ENCODE results near the gene NSUN2. TPM values are rescaled to one million over a fixed set of nuclear protein-coding genes. Genes with fewer than 3 reads are reported as not detected.

The NSUN2 gene
- total RNA-seq, 4 donors from 2014 or later, result 37.7 to 65.8 (median 49.0) TPM

DNA sequence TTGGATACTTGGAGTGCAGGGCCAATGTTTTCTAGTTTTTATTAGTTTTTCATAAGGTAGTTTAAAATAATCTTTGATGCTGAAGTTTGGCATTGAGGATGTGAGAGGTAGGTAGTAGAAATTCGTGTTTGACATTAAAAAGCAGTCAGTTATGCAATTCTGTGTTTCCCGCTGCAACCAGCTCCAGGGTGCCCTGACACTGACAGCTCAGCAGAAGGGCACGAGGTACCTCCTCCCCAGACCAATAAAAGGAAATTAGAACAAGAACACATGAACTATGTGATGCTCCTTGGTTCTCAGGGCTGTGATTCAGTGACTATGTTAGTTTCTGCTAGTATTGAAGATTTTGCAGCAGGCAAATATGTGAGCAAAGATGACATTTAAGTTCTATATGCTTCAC is 40.2 kb downstream of the NSUN2 start:
- Histone ChIP-seq H3K27me3 (no peaks in the 10 kb centered on the region), H3K36me3 (peaks cover 0 to 20% (median 0%) of the 10 kb centered on the region in 3 donors), H3K9me3 (no peaks in the 10 kb centered on the region), H3K27ac (no peak overlapping the region), H3K4me1 (no peaks in the 10 kb centered on the region), H3K4me3 (no peak overlapping the region)
- TF ChIP-seq, protein P1, sequence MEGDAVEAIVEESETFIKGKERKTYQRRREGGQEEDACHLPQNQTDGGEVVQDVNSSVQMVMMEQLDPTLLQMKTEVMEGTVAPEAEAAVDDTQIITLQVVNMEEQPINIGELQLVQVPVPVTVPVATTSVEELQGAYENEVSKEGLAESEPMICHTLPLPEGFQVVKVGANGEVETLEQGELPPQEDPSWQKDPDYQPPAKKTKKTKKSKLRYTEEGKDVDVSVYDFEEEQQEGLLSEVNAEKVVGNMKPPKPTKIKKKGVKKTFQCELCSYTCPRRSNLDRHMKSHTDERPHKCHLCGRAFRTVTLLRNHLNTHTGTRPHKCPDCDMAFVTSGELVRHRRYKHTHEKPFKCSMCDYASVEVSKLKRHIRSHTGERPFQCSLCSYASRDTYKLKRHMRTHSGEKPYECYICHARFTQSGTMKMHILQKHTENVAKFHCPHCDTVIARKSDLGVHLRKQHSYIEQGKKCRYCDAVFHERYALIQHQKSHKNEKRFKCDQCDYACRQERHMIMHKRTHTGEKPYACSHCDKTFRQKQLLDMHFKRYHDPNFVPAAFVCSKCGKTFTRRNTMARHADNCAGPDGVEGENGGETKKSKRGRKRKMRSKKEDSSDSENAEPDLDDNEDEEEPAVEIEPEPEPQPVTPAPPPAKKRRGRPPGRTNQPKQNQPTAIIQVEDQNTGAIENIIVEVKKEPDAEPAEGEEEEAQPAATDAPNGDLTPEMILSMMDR (IDR thresholded peaks at IDR 0.05), result no peak
- no peak for TF ChIP-seq POLR2A (IDR thresholded peaks at IDR 0.05)
- no peak for DNase-seq
- WGBS, 2 donors, result 47 to 51% methylated on average over 3 of the region's 3 CpGs
- intact Hi-C loops (cut with DNase I), result no loop called here

DNA sequence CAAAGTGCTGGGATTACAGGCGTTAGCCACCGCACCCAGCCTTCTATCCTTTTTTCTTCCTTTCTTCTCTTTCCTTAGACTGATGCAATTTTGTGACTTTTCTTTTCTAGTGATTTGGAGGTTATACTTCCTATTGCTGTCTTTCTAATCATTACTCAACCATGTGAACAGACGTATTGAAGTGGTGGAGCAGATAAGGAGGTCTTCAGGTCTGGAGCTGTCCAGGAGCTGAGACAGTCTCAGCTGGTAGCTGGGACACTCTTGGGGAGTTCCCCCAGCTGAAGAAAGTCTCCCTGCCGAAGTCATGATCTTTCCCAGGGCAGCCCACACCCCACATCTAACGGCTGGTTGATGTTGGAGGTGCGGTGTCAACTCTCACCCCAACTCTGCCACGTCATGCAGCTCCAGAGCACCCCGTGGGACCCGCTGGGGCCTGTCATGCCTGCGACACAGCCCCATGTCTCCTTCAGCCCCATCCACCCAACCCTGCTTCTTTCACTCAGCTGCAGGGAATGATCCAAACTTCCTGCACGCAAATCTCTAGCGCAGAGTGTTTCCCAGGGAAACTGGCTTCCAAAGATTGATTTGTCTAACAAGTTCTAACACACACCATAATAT is 41.1 kb downstream of the NSUN2 start:
- Histone ChIP-seq H3K27me3 (peaks cover 0 to 4% (median 0%) of the 10 kb centered on the region in 4 donors), H3K4me3 (no peak overlapping the region), H3K4me1 (no peaks in the 10 kb centered on the region), H3K27ac (no peak overlapping the region), H3K36me3 (peaks cover 0 to 12% (median 0%) of the 10 kb centered on the region in 3 donors), H3K9me3 (no peaks in the 10 kb centered on the region)
- 65 to 96% methylated on average over 4 to 10 of the region's 12 CpGs for WGBS, 2 donors
- no peak for DNase-seq
- intact Hi-C loops (cut with DNase I), result no loop called here
- TF ChIP-seq, protein P1 (IDR thresholded peaks at IDR 0.05), result no peak
- no peak for TF ChIP-seq POLR2A (IDR thresholded peaks at IDR 0.05)

- Histone ChIP-seq H3K27ac (no peak overlapping the region), H3K9me3 (no peaks in the 10 kb centered on the region), H3K4me3 (no peak overlapping the region), H3K36me3 (peaks cover 0 to under 1% (median 0%) of the 10 kb centered on the region in 3 donors), H3K27me3 (peaks cover 0 to 14% (median 0%) of the 10 kb centered on the region in 4 donors), H3K4me1 (no peaks in the 10 kb centered on the region)
- DNase-seq, result no peak
- TF ChIP-seq, protein P1 (IDR thresholded peaks at IDR 0.05), result no peak
- TF ChIP-seq POLR2A (IDR thresholded peaks at IDR 0.05), result no peak
- intact Hi-C loops (cut with DNase I), result no loop called here
- 30 to 58% methylated on average over 2 of the region's 2 CpGs for WGBS, 2 donors
Observed at GRCh38 chr5:6590581-6590980, 42.3 kb downstream of the NSUN2 start.

- no peaks in the 10 kb centered on the region for H3K9me3 ChIP-seq
- no peak overlapping the region for H3K4me3 ChIP-seq
- no peak overlapping the region for H3K27ac ChIP-seq
- no peak for TF ChIP-seq POLR2A (IDR thresholded peaks at IDR 0.05)
- TF ChIP-seq, protein P1 (IDR thresholded peaks at IDR 0.05), result no peak
- peaks cover 9 to 16% (median 13%) of the 10 kb centered on the region in 3 donors for H3K4me1 ChIP-seq
- 84 to 85% methylated on average over 9 of the region's 9 CpGs for WGBS, 2 donors
- H3K36me3 ChIP-seq, result no peaks in the 10 kb centered on the region
- H3K27me3 ChIP-seq, result peaks cover 0 to 40% (median 1%) of the 10 kb centered on the region in 4 donors
- intact Hi-C loops (cut with DNase I), result no loop called here
- DNase-seq, result no peak
Observed at GRCh38 chr5:6587171-6587570, 45.7 kb downstream of the NSUN2 start.

DNA sequence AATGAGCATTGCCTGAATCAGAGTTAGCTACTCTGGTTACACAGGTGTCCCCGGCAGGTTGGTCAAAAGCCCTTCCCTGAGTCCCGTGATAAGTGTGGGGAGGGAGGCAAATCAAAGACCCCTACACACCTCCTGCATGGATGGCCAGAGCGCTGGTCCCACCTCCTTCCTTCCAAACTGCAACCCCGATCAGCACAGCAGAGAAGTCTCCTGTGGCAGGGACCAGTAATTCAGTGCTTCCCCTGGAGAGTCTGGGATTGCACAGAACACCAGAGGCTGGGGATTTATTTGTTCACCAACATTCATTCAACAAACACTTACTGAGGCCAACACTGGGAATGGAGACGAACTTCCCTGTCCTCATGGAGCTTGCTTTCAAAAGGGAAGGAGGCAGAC is 46.2 kb downstream of the NSUN2 start:
- Histone ChIP-seq H3K4me3 (no peak overlapping the region), H3K36me3 (no peaks in the 10 kb centered on the region), H3K4me1 (peaks cover 9 to 17% (median 13%) of the 10 kb centered on the region in 3 donors), H3K27me3 (peaks cover 0 to 46% (median 1%) of the 10 kb centered on the region in 4 donors), H3K27ac (no peak overlapping the region), H3K9me3 (no peaks in the 10 kb centered on the region)
- WGBS, 2 donors, result 79 to 86% methylated on average over 4 to 5 of the region's 5 CpGs
- no peak for DNase-seq
- intact Hi-C loops (cut with DNase I), result no loop called here
- TF ChIP-seq POLR2A (IDR thresholded peaks at IDR 0.05), result no peak

All from esophagus squamous epithelium (tissue), 5 donors.